Liver (tissue), 9 donors: ENCODE results near the gene INPP5B. TPM values are rescaled to one million over a fixed set of nuclear protein-coding genes. Genes with fewer than 3 reads are reported as not detected.

Experiments
- DNase-seq: peaks from one replicate; pipeline ENCODE4 v3.0.0-alpha.2; 2017; ENCODE audit warnings: low spot score
- H3K27ac ChIP-seq, 2 donors: one replicate each; pipeline ENCODE4 v1.7.0; 2013; ENCODE audit warnings: inconsistent platforms in 2 of 2, low read length in 2 of 2, control low read depth in 1 of 2, low read depth in 1 of 2, mild to moderate bottlenecking in 1 of 2
- H3K27me3 ChIP-seq, 4 donors: one replicate each; pipeline versions ENCODE4 v1.6.1 to v1.7.0; 2013; ENCODE audit warnings: low read length in 3 of 4, inconsistent platforms in 1 of 4, mild to moderate bottlenecking in 1 of 4, moderate library complexity in 1 of 4; ENCODE audit not compliant: control insufficient read depth in 4 of 4, insufficient read depth in 4 of 4
- H3K36me3 ChIP-seq, 4 donors: one replicate each; pipeline versions ENCODE4 v1.6.1 to v1.7.0; 2013; ENCODE audit warnings: low read length in 3 of 4, mild to moderate bottlenecking in 3 of 4, low read depth in 1 of 4, moderate library complexity in 1 of 4; ENCODE audit not compliant: control insufficient read depth in 4 of 4, insufficient read depth in 3 of 4
- H3K4me1 ChIP-seq, 4 donors: one replicate each; pipeline versions ENCODE4 v1.6.1 to v1.7.0; 2013; ENCODE audit warnings: low read length in 3 of 4, mild to moderate bottlenecking in 3 of 4, moderate library complexity in 1 of 4; ENCODE audit not compliant: control insufficient read depth in 4 of 4, insufficient read depth in 4 of 4
- H3K4me3 ChIP-seq, 3 donors: one replicate each; pipeline versions ENCODE4 v1.6.1 to v1.7.0; 2013; ENCODE audit warnings: low read length in 3 of 3, control low read depth in 1 of 3, low read depth in 1 of 3, mild to moderate bottlenecking in 1 of 3
- H3K9ac ChIP-seq, 2 donors: one replicate each; pipeline ENCODE4 v1.7.0; 2013; ENCODE audit warnings: low read length in 2 of 2, mild to moderate bottlenecking in 2 of 2, moderate library complexity in 2 of 2, control low read depth in 1 of 2, low read depth in 1 of 2
- H3K9me3 ChIP-seq, 4 donors: one replicate each; pipeline versions ENCODE4 v1.6.1 to v1.7.0; 2013; ENCODE audit warnings: low read length in 3 of 4; ENCODE audit not compliant: control insufficient read depth in 4 of 4
- ATF3 ChIP-seq: IDR thresholded peaks from 2 replicates; pipeline ENCODE4 v1.6.1; 2016; ENCODE audit warnings: antibody characterized with exemption
- CTCF ChIP-seq: fragments of 150-350 bp; IDR thresholded peaks from 2 replicates; pipeline ENCODE4 v1.5.1; 2017; ENCODE audit warnings: improper control_type of control experiment, low read depth, low read length; ENCODE audit not compliant: missing input control
- EGR1 ChIP-seq, 2 donors: IDR thresholded peaks; 2 replicates each; pipeline ENCODE4 v1.6.1; 2016 to 2018; ENCODE audit warnings: antibody characterized with exemption in 2 of 2, low read depth in 2 of 2
- HNF4A ChIP-seq, 2 donors: conservative IDR thresholded peaks; 2 replicates each; pipeline ENCODE4 v1.6.1; 2016; ENCODE audit warnings: antibody characterized with exemption in 2 of 2, mild to moderate bottlenecking in 2 of 2
- HNF4G ChIP-seq: IDR thresholded peaks from 2 replicates; pipeline ENCODE4 v1.6.1; 2016; ENCODE audit warnings: antibody characterized with exemption
- JUND ChIP-seq, 2 donors: IDR thresholded peaks; 2 replicates each; pipeline ENCODE4 v1.6.1; 2016; ENCODE audit warnings: antibody characterized with exemption in 2 of 2
- MAX ChIP-seq: IDR thresholded peaks from 2 replicates; pipeline ENCODE4 v1.6.1; 2016; ENCODE audit warnings: antibody characterized with exemption
- NR2F2 ChIP-seq: IDR thresholded peaks from 2 replicates; pipeline ENCODE4 v1.6.1; 2016; ENCODE audit warnings: antibody characterized with exemption
- RAD21 ChIP-seq, 2 donors: IDR thresholded peaks; 2 replicates each; pipeline ENCODE4 v1.6.1; 2016; ENCODE audit warnings: antibody characterized with exemption in 2 of 2, mild to moderate bottlenecking in 2 of 2
- REST ChIP-seq: IDR thresholded peaks from 2 replicates; pipeline ENCODE4 v1.6.1; 2016; ENCODE audit warnings: antibody characterized with exemption, mild to moderate bottlenecking
- RXRA ChIP-seq, 2 donors: IDR thresholded peaks; 2 replicates each; pipeline ENCODE4 v1.6.1; 2017 to 2018; ENCODE audit warnings: antibody characterized with exemption in 2 of 2, mild to moderate bottlenecking in 1 of 2
- SP1 ChIP-seq: IDR thresholded peaks from 2 replicates; pipeline ENCODE4 v1.6.1; 2018; ENCODE audit warnings: antibody characterized with exemption, mild to moderate bottlenecking
- TAF1 ChIP-seq: conservative IDR thresholded peaks from 2 replicates; pipeline ENCODE4 v1.6.1; 2016; ENCODE audit warnings: antibody characterized with exemption, mild to moderate bottlenecking
- ZBTB33 ChIP-seq: IDR thresholded peaks from 2 replicates; pipeline ENCODE4 v1.6.1; 2016; ENCODE audit warnings: antibody characterized with exemption
- WGBS: extraction: QIAGEN DNeasy Blood & Tissue Kit; methylation state at CpG from one replicate; pipeline ENCODE4 v1.1.7; 2013; 5-methylcytosine and 5-hydroxymethylcytosine counted together
- polyA plus RNA-seq, 2 donors: library from polyadenylated mRNA; stranded (reverse) in 1 of 2; unstranded in 1 of 2; fragments of 200-250 nt in 1 of 2; fragments of >200 nt in 1 of 2; fragmentation: Nextera tagmentation in 1 of 2; extraction: Ambion mirVana in 1 of 2; gene quantifications; one replicate each; pipeline versions ENCODE4 v1.2.1 to v1.2.3, GENCODE V29; 2013 to 2015
- total RNA-seq, 2 donors: library from RNA; depleted of rRNA; stranded (reverse); fragments of >200 nt; gene quantifications; one replicate each; pipeline ENCODE4 v1.2.3, GENCODE V29; 2014
- donor health status: healthy.
- donor health status: healthy.
- donor health status: healthy.
- donor health status: healthy.
- donor health status: healthy.

Gene INPP5B
- total and polyA plus RNA-seq, 4 donors = 5.0 to 30.9 (median 13.6) TPM

GRCh38 chr1:37883671-37884070, 63.2 kb downstream of the INPP5B start (continued):
- TF ChIP-seq CTCF = no peak
- TF ChIP-seq HNF4A (conservative IDR thresholded peaks at IDR 0.05) = no peak
- no peak for TF ChIP-seq NR2F2
- TF ChIP-seq TAF1 = no peak

- Histone ChIP-seq H3K27me3 (no peaks in the 10 kb centered on the region), H3K9ac (no peak overlapping the region), H3K27ac (no peak overlapping the region), H3K36me3 (peaks cover 15 to 67% (median 61%) of the 10 kb centered on the region in 4 donors), H3K9me3 (no peaks in the 10 kb centered on the region), H3K4me3 (no peak overlapping the region), H3K4me1 (no peaks in the 10 kb centered on the region)
- DNase-seq = no peak
- TF ChIP-seq ATF3 = no peak
- TF ChIP-seq SP1 = peak; percentile 73
- no peak for TF ChIP-seq REST
- peak; percentile 15 to 45 for TF ChIP-seq RXRA (IDR thresholded peaks at IDR 0.05)
- peak; percentile 35 to 72 for TF ChIP-seq HNF4A (conservative IDR thresholded peaks at IDR 0.05)
- WGBS = 79% methylated on average over 4 of the region's 4 CpGs
Measured at GRCh38 chr1:37879865-37880264, 67.0 kb downstream of the INPP5B start.

GRCh38 chr1:37878071-37878470, 68.8 kb downstream of the INPP5B start:
- Histone ChIP-seq H3K4me3 (no peak overlapping the region), H3K4me1 (no peaks in the 10 kb centered on the region), H3K9ac (no peak overlapping the region), H3K27me3 (no peaks in the 10 kb centered on the region), H3K9me3 (no peaks in the 10 kb centered on the region), H3K27ac (no peak overlapping the region), H3K36me3 (peaks cover 17 to 72% (median 66%) of the 10 kb centered on the region in 4 donors)
- TF ChIP-seq ZBTB33 = no peak
- TF ChIP-seq MAX = no peak
- peak; percentile 9 for TF ChIP-seq SP1
- TF ChIP-seq HNF4A (conservative IDR thresholded peaks at IDR 0.05) = peak; percentile 38 to 58
- TF ChIP-seq HNF4G = no peak
- no peak for TF ChIP-seq JUND (IDR thresholded peaks at IDR 0.05)
- no peak for TF ChIP-seq CTCF
- no peak for TF ChIP-seq NR2F2
- no peak for TF ChIP-seq RXRA (IDR thresholded peaks at IDR 0.05)
- no peak for TF ChIP-seq ATF3
- no peak for TF ChIP-seq EGR1 (IDR thresholded peaks at IDR 0.05; ENCODE audit: low read depth in 2 of 2)
- TF ChIP-seq RAD21 (IDR thresholded peaks at IDR 0.05) = no peak
- WGBS = 69% methylated on average over 6 of the region's 6 CpGs
- DNase-seq = no peak
